ENCODE measurements around the gene TRIP12.

The TRIP12 gene

DNA sequence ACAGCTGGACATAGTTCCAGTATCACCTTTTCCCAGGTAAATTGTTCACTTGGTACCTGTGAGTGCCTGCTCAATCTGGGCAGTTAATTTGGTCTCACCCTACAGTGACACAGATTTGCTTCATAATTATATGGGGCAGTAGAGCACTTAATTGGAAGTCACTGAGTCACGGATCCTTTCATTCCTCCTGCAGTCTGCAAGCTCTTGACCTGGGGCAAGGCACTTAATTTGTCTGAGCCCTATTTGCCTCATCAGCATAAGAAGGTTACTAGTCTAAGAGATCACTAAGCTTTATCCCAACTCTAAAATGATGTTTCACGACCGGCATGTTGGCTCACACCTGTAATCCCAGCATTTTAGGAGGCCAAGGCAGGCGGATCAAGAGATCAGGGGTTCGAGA lies 9.4 kb upstream of the TRIP12 start:
- Histone ChIP-seq H3K27me3 (ENCODE audit: insufficient read depth, low read length, poor library complexity, severe bottlenecking) (no peaks in the 10 kb centered on the region), H4K20me1 (ENCODE audit: insufficient read depth, low read length, poor library complexity, severe bottlenecking) (no peaks in the 10 kb centered on the region), H3K4me3 (ENCODE audit: low read length, poor library complexity, severe bottlenecking) (no peak overlapping the region), H3K9me3 (ENCODE audit: insufficient read depth, low read depth, low read length) (no peaks in the 10 kb centered on the region), H2AFZ (ENCODE audit: low read length) (no peak overlapping the region), H3F3A (ENCODE audit: low read depth) (no peaks in the 10 kb centered on the region), H3K79me2 (ENCODE audit: insufficient read depth, low read length) (no peaks in the 10 kb centered on the region), H3K4me1 (ENCODE audit: insufficient read depth, low read length, poor library complexity, severe bottlenecking) (no peaks in the 10 kb centered on the region), H3K36me3 (ENCODE audit: insufficient read depth, low read length) (no peaks in the 10 kb centered on the region), H3K9me2 (replicated peaks; ENCODE audit: low read depth, low read length) (no peaks in the 10 kb centered on the region), H3K4me2 (ENCODE audit: low read depth, low read length, poor library complexity, severe bottlenecking) (no peak overlapping the region), H3K9ac (ENCODE audit: low read depth, low read length, poor library complexity, severe bottlenecking) (no peak overlapping the region)
- TF ChIP-seq EZH2phosphoT487 (IDR thresholded peaks at IDR 0.05; ENCODE audit: borderline replicate concordance), result no peak
- TF ChIP-seq, protein P1, sequence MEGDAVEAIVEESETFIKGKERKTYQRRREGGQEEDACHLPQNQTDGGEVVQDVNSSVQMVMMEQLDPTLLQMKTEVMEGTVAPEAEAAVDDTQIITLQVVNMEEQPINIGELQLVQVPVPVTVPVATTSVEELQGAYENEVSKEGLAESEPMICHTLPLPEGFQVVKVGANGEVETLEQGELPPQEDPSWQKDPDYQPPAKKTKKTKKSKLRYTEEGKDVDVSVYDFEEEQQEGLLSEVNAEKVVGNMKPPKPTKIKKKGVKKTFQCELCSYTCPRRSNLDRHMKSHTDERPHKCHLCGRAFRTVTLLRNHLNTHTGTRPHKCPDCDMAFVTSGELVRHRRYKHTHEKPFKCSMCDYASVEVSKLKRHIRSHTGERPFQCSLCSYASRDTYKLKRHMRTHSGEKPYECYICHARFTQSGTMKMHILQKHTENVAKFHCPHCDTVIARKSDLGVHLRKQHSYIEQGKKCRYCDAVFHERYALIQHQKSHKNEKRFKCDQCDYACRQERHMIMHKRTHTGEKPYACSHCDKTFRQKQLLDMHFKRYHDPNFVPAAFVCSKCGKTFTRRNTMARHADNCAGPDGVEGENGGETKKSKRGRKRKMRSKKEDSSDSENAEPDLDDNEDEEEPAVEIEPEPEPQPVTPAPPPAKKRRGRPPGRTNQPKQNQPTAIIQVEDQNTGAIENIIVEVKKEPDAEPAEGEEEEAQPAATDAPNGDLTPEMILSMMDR (conservative IDR thresholded peaks at IDR 0.05; ENCODE audit: low read length), result no peak

DNA sequence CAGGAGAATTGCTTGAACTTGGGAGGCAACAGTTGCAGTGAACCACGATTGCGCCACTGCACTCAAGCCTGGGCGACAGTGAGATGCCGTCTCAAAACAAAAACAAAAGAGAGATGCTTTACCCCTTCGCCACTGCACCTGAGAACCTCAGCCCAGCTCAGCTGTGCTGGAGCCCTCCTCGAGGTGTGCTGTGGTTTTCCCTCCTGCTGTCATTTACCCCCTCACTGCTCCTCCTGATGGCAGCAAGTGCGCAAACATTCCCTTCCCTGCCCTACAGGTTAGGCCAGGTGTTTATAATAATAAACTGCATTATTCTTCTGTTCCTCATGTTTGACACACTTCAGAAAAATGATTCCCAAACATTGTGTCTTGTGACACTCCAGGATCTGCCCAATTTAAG lies 8.8 kb upstream of the TRIP12 start:
- no peaks in the 10 kb centered on the region for H3K4me1 ChIP-seq (ENCODE audit: insufficient read depth, low read length, poor library complexity, severe bottlenecking)
- no peaks in the 10 kb centered on the region for H4K20me1 ChIP-seq (ENCODE audit: insufficient read depth, low read length, poor library complexity, severe bottlenecking)
- no peaks in the 10 kb centered on the region for H3K36me3 ChIP-seq (ENCODE audit: insufficient read depth, low read length)
- no peak overlapping the region for H2AFZ ChIP-seq (ENCODE audit: low read length)
- H3K9me2 ChIP-seq (replicated peaks; ENCODE audit: low read depth, low read length), result no peaks in the 10 kb centered on the region
- H3K79me2 ChIP-seq (ENCODE audit: insufficient read depth, low read length), result no peaks in the 10 kb centered on the region
- H3K9me3 ChIP-seq (ENCODE audit: insufficient read depth, low read depth, low read length), result no peaks in the 10 kb centered on the region
- no peak overlapping the region for H3K9ac ChIP-seq (ENCODE audit: low read depth, low read length, poor library complexity, severe bottlenecking)
- H3K27me3 ChIP-seq (ENCODE audit: insufficient read depth, low read length, poor library complexity, severe bottlenecking), result no peaks in the 10 kb centered on the region
- H3K4me2 ChIP-seq (ENCODE audit: low read depth, low read length, poor library complexity, severe bottlenecking), result no peak overlapping the region
- TF ChIP-seq EZH2phosphoT487 (IDR thresholded peaks at IDR 0.05; ENCODE audit: borderline replicate concordance), result no peak
- TF ChIP-seq, protein P1 (conservative IDR thresholded peaks at IDR 0.05; ENCODE audit: low read length), result no peak
- H3K4me3 ChIP-seq (ENCODE audit: low read length, poor library complexity, severe bottlenecking), result no peak overlapping the region
- H3F3A ChIP-seq (ENCODE audit: low read depth), result no peaks in the 10 kb centered on the region

DNA sequence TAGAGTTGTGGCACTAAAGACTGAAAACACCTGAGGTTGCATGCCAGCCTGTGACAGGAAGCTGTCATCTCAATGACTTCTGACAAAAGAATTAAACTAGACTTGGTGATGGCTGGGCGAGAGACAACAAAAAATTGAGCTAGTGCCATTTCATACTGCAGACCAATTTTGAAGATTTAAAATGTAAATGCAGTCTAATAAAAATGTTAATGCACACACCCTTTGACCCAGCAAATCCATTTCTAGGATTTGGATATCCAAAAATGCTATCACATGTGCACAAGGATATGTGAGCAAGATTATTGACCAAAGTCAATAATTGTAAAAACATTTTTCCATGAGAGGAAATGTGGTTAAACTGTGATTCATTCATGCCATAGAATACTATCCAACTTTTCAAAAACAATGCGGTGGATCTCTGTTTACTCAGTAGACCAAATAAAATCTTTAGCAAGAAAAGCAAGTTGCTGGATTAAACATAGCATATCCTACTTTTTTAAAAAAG lies 6.1 kb upstream of the TRIP12 start:
- no peaks in the 10 kb centered on the region for H3K27me3 ChIP-seq (ENCODE audit: insufficient read depth, low read length, poor library complexity, severe bottlenecking)
- H3F3A ChIP-seq (ENCODE audit: low read depth), result no peaks in the 10 kb centered on the region
- peaks cover 9% of the 10 kb centered on the region for H3K79me2 ChIP-seq (ENCODE audit: insufficient read depth, low read length)
- no peak overlapping the region for H3K4me3 ChIP-seq (ENCODE audit: low read length, poor library complexity, severe bottlenecking)
- no peaks in the 10 kb centered on the region for H3K36me3 ChIP-seq (ENCODE audit: insufficient read depth, low read length)
- no peak overlapping the region for H2AFZ ChIP-seq (ENCODE audit: low read length)
- H3K4me1 ChIP-seq (ENCODE audit: insufficient read depth, low read length, poor library complexity, severe bottlenecking), result peaks cover 11% of the 10 kb centered on the region
- no peak overlapping the region for H3K4me2 ChIP-seq (ENCODE audit: low read depth, low read length, poor library complexity, severe bottlenecking)
- no peaks in the 10 kb centered on the region for H4K20me1 ChIP-seq (ENCODE audit: insufficient read depth, low read length, poor library complexity, severe bottlenecking)
- TF ChIP-seq, protein P1 (conservative IDR thresholded peaks at IDR 0.05; ENCODE audit: low read length), result no peak
- TF ChIP-seq EZH2phosphoT487 (IDR thresholded peaks at IDR 0.05; ENCODE audit: borderline replicate concordance), result no peak
- no peaks in the 10 kb centered on the region for H3K9me2 ChIP-seq (replicated peaks; ENCODE audit: low read depth, low read length)
- no peak overlapping the region for H3K9ac ChIP-seq (ENCODE audit: low read depth, low read length, poor library complexity, severe bottlenecking)
- no peaks in the 10 kb centered on the region for H3K9me3 ChIP-seq (ENCODE audit: insufficient read depth, low read depth, low read length)

Measured in Loucy (cell line).